Gastroesophageal sphincter (tissue), 3 donors: ENCODE results near the gene AHI1.

Experiments used
- POLR2A ChIP-seq, 2 donors: fragments of 450-650 bp; IDR thresholded peaks; one replicate each; pipeline ENCODE4 v1.6.1; 2017; ENCODE audit warnings: antibody characterized with exemption in 2 of 2, mild to moderate bottlenecking in 2 of 2, moderate library complexity in 1 of 2
- TF ChIP-seq, protein P1 (sequence below), 4 experiments: fragments of 200-600 bp in 2 of 4; fragments of 450-650 bp in 2 of 4; sonication (generic) in 1 of 4; IDR thresholded peaks; one replicate each; pipeline ENCODE4 v1.5.1; 2017 to 2019; ENCODE audit warnings: antibody characterized with exemption in 4 of 4, mild to moderate bottlenecking in 2 of 4, moderate library complexity in 2 of 4

DNA sequence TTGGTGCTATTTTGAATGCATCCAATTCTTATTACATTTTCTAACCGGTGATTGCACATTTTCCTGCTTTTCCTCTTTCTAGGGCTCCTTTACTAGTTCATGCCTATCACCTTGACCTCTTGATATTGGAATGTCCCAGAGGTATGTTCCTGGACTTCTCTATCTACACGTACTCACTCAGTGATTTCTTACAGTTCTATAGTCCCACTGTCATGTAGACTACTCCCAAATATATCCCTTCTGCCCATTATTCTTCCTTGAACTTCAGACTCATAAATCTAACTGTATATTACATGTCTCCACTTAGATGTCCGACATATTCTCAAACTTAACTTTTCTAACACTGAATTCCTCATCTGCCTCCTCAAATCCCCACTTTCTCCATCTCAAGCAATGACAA, 7.2 kb upstream of the AHI1 start:
- TF ChIP-seq POLR2A (IDR thresholded peaks at IDR 0.05): no peak
- TF ChIP-seq, protein P1, sequence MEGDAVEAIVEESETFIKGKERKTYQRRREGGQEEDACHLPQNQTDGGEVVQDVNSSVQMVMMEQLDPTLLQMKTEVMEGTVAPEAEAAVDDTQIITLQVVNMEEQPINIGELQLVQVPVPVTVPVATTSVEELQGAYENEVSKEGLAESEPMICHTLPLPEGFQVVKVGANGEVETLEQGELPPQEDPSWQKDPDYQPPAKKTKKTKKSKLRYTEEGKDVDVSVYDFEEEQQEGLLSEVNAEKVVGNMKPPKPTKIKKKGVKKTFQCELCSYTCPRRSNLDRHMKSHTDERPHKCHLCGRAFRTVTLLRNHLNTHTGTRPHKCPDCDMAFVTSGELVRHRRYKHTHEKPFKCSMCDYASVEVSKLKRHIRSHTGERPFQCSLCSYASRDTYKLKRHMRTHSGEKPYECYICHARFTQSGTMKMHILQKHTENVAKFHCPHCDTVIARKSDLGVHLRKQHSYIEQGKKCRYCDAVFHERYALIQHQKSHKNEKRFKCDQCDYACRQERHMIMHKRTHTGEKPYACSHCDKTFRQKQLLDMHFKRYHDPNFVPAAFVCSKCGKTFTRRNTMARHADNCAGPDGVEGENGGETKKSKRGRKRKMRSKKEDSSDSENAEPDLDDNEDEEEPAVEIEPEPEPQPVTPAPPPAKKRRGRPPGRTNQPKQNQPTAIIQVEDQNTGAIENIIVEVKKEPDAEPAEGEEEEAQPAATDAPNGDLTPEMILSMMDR (IDR thresholded peaks at IDR 0.05): no peak
